HFFc6 (cell line): Measurements from ENCODE around the gene NUDCD3. TPM values are rescaled to one million over a fixed set of nuclear protein-coding genes. Genes with fewer than 3 reads are reported as not detected.
"Not testable (repeated sequence)": the region's sequence is repeated elsewhere in the genome, so short reads cannot be mapped to it uniquely, and the experiment has no call there.

Source experiments
- DNase-seq: peaks from one replicate; pipeline ENCODE4 v3.0.0-alpha.2; 2018
- H3K27ac Mint-ChIP-seq: 2 replicates; pipeline ENCODE4 v1.8.0; 2020; ENCODE audit warnings: mild to moderate bottlenecking, mixed read lengths
- H3K27me3 Mint-ChIP-seq: 2 replicates; pipeline ENCODE4 v1.8.0; 2021; ENCODE audit warnings: mild to moderate bottlenecking, moderate library complexity, mixed read lengths; ENCODE audit not compliant: insufficient read depth
- H3K36me3 Mint-ChIP-seq: 2 replicates; pipeline ENCODE4 v1.8.0; 2021; ENCODE audit warnings: low read depth, mixed read lengths
- H3K4me1 Mint-ChIP-seq: 2 replicates; pipeline ENCODE4 v1.8.0; 2020; ENCODE audit warnings: low read depth, mixed read lengths
- H3K4me3 Mint-ChIP-seq: 2 replicates; pipeline ENCODE4 v1.8.0; 2020; ENCODE audit warnings: mild to moderate bottlenecking, moderate library complexity, mixed read lengths
- H3K9me3 Mint-ChIP-seq: 2 replicates; pipeline ENCODE4 v1.8.0; 2020; ENCODE audit warnings: mild to moderate bottlenecking, mixed read lengths
- CTCF ChIP-seq: fragments of 200-600 bp; sonication (generic); IDR thresholded peaks from 2 replicates; pipeline ENCODE4 v1.5.0; 2021; ENCODE audit warnings: antibody characterized with exemption, mild to moderate bottlenecking
- total RNA-seq, 6 experiments: library from RNA; stranded (reverse); fragmentation: NEBNext Ultra II Directional; extraction: Animal tissue kit (Norgen Biotek cat#: 25700); gene quantifications; 2 replicates in 1 of 6; 3 replicates in 5 of 6; pipeline ENCODE4 v1.2.3, GENCODE V29; 2021

NUDCD3 gene
- total RNA-seq, 6 experiments from 2014 or later = 79.2 to 114 (median 90.6) TPM

DNA sequence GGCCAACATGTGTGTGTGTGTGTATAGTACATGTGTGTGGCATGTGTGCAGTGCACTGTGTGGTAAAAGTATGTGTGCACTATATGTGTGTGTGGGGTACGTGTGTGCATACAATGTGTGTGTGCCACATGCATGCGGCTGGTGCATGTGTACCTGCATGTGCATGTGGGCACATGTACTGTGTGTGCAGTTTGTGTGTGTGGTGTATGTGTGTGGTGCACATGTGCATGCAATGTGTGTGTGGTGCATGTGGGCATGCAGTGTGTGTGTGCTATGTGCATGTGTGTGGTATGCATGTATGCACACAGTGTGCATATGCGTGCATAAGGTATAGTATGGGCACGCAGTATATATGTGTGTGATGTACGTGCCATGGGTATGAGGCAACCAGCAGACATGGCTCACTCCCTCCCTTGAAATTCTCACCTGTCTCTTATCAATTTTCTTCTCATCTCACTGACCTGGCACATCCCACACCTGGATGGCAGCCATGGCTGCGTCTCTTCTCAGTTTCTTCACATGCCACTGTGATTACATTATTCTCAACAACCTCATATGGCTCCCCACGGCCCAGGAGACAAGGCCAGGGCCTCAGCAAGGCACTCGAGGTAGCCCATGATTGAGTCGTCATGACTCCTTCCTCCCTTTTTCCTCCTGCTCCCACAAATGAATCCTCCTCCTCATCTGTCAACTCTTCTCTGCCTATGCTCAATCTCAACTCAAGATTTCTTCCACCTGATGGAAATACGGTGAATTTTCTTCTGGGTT, 57.0 kb downstream of the NUDCD3 start:
- no peak for DNase-seq
- no peak overlapping the region for H3K27ac Mint-ChIP-seq
- no peak overlapping the region for H3K4me3 Mint-ChIP-seq
- peaks cover 25% of the 10 kb centered on the region for H3K4me1 Mint-ChIP-seq
- peaks cover 13% of the 10 kb centered on the region for H3K36me3 Mint-ChIP-seq
- H3K27me3 Mint-ChIP-seq = peaks cover 1% of the 10 kb centered on the region; the same call in 1 of the 2 replicates
- no peaks in the 10 kb centered on the region for H3K9me3 Mint-ChIP-seq
- no peak for TF ChIP-seq CTCF

- TF ChIP-seq CTCF = no peak
- Mint-ChIP-seq H3K27me3 (peaks cover 1% of the 10 kb centered on the region; the same call in 1 of the 2 replicates), H3K4me1 (peaks cover 30% of the 10 kb centered on the region), H3K36me3 (peaks cover 13% of the 10 kb centered on the region), H3K4me3 (no peak overlapping the region), H3K27ac (no peak overlapping the region), H3K9me3 (no peaks in the 10 kb centered on the region)
- DNase-seq = no peak
Measured at GRCh38 chr7:44432381-44432977, 58.0 kb downstream of the NUDCD3 start.

DNA sequence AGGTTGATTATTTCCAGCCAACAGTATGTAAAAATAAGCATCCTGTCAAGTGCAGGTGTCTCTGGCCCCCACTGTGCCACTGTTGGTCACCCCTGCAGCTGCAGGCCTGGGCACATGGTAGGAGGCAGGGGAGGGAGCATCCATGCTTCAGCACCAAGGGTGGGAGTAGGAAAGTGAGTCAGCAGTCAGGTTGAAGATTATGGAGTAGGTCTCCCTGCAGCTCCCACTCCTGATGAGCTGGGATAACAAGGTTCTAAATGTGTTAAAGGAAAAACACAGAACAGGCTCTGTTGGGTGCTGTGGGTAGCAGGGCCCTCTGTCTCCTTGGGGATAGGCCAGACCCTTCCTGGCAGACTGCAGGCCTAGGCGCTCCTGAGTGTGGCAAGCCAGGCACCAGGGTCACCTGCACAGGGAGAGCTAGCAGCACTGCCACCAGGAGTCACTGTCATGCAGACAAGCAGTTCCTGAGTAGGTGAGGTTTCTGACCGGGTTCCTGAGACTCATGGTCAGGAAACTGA, 59.3 kb downstream of the NUDCD3 start:
- Mint-ChIP-seq H3K9me3 (no peaks in the 10 kb centered on the region), H3K4me3 (no peak overlapping the region), H3K4me1 (peaks cover 30% of the 10 kb centered on the region), H3K36me3 (peaks cover 20% of the 10 kb centered on the region), H3K27me3 (peaks cover 1% of the 10 kb centered on the region; the same call in 1 of the 2 replicates), H3K27ac (no peak overlapping the region)
- TF ChIP-seq CTCF = peak; percentile 17; the same call in 1 of the 2 replicates
- no peak for DNase-seq

DNA sequence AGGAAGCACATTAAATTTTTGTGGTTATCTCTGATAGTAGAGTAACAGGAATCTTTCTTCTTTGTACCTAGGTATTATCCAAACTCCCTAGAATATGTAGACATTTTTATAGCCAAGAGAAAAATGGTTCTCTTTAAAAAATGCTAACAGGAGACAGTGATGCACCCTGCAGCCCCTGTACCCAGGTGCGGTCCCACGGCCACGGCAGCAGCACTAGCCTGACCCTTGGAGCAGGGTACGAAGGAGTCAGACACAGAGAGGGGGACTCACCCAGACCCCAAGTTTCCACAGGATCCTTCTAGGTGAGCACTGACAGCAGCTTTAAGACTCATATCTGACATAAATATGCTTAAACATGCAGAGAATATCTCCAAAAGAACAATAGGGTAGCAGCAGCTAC, 60.4 kb downstream of the NUDCD3 start:
- no peak overlapping the region for H3K27ac Mint-ChIP-seq
- H3K4me1 Mint-ChIP-seq = peaks cover 25% of the 10 kb centered on the region
- H3K4me3 Mint-ChIP-seq = no peak overlapping the region
- peaks cover 1% of the 10 kb centered on the region; the same call in 1 of the 2 replicates for H3K27me3 Mint-ChIP-seq
- DNase-seq = no peak
- peaks cover 29% of the 10 kb centered on the region for H3K36me3 Mint-ChIP-seq
- no peaks in the 10 kb centered on the region for H3K9me3 Mint-ChIP-seq
- no peak for TF ChIP-seq CTCF

DNA sequence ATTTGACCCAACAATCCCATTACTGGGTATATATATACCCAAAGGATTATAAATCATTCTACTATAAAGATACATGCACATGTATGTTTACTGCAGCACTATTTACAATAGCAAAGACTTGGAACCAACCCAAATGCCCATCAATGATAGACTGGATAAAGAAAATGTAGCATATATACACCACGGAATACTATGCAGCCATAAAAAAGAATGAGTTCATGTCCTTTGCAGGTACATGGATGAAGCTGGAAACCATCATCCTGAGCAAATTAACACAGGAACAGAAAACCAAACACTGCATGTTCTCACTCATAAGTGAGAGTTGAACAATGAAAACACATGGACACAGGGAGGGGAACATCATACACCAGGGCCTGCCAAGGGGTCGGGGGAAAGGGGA, 65.7 kb downstream of the NUDCD3 start:
- not testable (repeated sequence) for H3K27ac Mint-ChIP-seq, H3K4me3 Mint-ChIP-seq, DNase-seq, H3K9me3 Mint-ChIP-seq, H3K27me3 Mint-ChIP-seq
- peaks cover 27% of the 10 kb centered on the region for H3K36me3 Mint-ChIP-seq
- H3K4me1 Mint-ChIP-seq = peaks cover 19% of the 10 kb centered on the region

DNA sequence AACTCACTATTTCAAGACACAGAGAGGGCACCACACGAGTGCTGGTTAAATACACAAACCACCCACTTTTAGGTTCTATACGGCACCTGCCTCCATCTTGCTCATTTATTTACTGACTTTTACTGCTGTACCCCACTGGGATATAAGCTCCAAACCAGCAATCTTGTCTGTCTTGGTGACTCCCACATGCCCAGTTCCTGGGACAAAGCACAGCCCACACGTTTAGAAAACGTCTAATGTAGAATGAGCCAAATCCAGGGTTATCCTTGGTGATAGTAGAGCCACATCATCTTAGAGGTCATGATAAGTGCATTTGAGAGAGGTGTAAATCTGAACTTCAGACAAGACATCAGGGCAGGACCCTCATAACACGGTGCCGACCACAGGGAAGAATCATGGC, 73.5 kb downstream of the NUDCD3 start:
- peaks cover 14% of the 10 kb centered on the region for H3K36me3 Mint-ChIP-seq
- H3K9me3 Mint-ChIP-seq = no peaks in the 10 kb centered on the region
- DNase-seq = no peak
- no peak for TF ChIP-seq CTCF
- no peak overlapping the region for H3K4me3 Mint-ChIP-seq
- no peak overlapping the region for H3K27ac Mint-ChIP-seq
- no peaks in the 10 kb centered on the region; the same call in 1 of the 2 replicates for H3K27me3 Mint-ChIP-seq
- H3K4me1 Mint-ChIP-seq = peaks cover 26% of the 10 kb centered on the region
